Measurements from ENCODE around the gene AGMO. TPM values are rescaled to one million over a fixed set of nuclear protein-coding genes. Genes with fewer than 3 reads are reported as not detected.

The AGMO gene
- total and polyA plus RNA-seq, 12 donors, result 0.12 to 0.70 (median 0.40) TPM

DNA sequence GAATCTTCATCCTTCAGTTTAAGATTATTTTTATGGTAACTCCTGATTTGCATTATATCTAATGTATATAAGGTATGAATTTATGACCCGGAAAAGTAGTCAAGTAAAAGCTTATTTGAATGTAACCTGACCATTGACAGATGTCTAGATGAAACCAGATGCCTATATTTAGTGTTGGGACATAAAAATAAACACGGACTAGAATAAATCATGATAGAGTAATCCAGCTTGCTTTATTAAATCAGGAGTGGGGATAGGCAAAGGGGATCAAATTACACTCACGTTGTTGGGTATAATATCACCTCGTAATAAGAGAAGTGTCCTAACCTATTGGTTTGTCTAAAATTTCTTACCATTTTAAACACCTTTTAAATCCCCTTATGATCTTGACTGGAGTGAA lies 244.6 kb downstream of the AGMO start:
- no peak overlapping the region for H3K27ac ChIP-seq
- DNase-seq, result no peak
- H3K27me3 ChIP-seq, result no peaks in the 10 kb centered on the region
- H3K4me3 ChIP-seq, result no peak overlapping the region
- WGBS, 2 donors, result 82 to 89% methylated on average over 4 of the region's 4 CpGs
- no peaks in the 10 kb centered on the region for H3K4me1 ChIP-seq
- peaks cover 0 to 8% (median 0%) of the 10 kb centered on the region in 11 donors for H3K9me3 ChIP-seq
- no peak for ATAC-seq
- TF ChIP-seq, protein P1, sequence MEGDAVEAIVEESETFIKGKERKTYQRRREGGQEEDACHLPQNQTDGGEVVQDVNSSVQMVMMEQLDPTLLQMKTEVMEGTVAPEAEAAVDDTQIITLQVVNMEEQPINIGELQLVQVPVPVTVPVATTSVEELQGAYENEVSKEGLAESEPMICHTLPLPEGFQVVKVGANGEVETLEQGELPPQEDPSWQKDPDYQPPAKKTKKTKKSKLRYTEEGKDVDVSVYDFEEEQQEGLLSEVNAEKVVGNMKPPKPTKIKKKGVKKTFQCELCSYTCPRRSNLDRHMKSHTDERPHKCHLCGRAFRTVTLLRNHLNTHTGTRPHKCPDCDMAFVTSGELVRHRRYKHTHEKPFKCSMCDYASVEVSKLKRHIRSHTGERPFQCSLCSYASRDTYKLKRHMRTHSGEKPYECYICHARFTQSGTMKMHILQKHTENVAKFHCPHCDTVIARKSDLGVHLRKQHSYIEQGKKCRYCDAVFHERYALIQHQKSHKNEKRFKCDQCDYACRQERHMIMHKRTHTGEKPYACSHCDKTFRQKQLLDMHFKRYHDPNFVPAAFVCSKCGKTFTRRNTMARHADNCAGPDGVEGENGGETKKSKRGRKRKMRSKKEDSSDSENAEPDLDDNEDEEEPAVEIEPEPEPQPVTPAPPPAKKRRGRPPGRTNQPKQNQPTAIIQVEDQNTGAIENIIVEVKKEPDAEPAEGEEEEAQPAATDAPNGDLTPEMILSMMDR (IDR thresholded peaks at IDR 0.05), result no peak
- no peaks in the 10 kb centered on the region for H3K36me3 ChIP-seq
- intact Hi-C loops (cut with DNase I), result no loop called here

DNA sequence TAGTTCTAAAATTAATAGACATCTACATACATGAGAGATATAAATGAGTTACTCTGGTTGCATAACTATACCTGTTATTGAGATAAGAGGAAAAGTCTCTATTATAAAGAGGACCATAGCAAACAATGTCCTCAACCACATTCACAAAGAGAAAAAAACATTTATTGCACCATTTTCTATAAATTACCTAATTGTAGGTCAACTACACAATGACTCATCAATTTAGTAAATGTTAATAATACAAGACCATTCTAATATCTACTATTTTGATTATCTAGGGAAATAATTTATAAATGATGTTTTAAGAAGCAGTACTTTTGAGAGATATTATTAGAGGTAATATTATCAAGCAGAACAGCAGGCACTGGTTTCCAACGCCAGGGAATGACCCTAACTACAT lies 246.1 kb downstream of the AGMO start:
- Histone ChIP-seq H3K36me3 (no peaks in the 10 kb centered on the region), H3K4me1 (no peaks in the 10 kb centered on the region), H3K27ac (no peak overlapping the region), H3K4me3 (no peak overlapping the region), H3K9me3 (peaks cover 0 to 23% (median 0%) of the 10 kb centered on the region in 11 donors), H3K27me3 (no peaks in the 10 kb centered on the region)
- intact Hi-C loops (cut with DNase I), result no loop called here
- DNase-seq, result no peak
- TF ChIP-seq, protein P1 (IDR thresholded peaks at IDR 0.05), result no peak
- ATAC-seq, result no peak
- 89 to 94% methylated on average over 1 of the region's 1 CpG for WGBS, 2 donors

DNA sequence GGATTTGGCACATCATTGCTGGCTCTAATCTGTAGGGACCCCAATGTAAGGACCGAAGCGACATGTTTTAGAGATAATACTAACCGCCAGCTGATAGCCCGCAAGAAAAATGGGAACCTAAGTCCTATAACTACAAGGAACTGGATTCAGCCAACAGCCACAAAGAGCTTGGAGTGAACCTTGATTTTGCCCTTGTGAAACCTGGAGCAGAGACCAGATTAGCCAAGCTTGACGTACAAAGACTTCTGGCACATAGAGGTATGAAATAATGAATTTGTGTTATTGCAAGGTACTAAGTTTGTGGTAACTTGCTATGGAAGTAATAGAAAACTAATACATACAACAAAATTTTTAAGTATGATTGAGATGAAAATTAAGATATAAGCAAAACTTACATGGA lies 246.9 kb downstream of the AGMO start:
- intact Hi-C loops (cut with DNase I), result no loop called here

DNA sequence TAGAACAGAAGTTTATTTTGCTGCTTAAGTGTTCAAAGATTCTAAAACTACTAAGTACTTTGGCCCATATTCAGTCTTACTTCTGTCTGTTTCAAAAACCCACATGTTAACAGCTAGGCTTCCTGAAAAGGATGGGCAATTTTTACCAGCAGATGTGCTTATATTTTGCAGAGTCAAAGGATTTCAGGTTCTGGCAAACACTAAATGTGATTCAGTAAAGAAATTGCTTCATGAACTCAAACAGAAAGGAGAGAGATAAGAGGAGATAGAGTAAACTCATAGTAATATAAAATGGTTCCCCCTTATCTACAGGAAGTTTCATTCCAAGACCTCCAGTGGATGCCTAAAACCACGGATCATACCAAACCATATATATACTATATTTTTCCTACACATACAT lies 248.5 kb downstream of the AGMO start:
- 45% methylated on average over 1 of the region's 1 CpG for WGBS, 2 donors
- ATAC-seq, result no peak
- H3K4me1 ChIP-seq, result no peaks in the 10 kb centered on the region
- DNase-seq, result no peak
- no peak overlapping the region for H3K4me3 ChIP-seq
- intact Hi-C loops (cut with DNase I), result no loop called here
- H3K27ac ChIP-seq, result no peak overlapping the region
- no peaks in the 10 kb centered on the region for H3K27me3 ChIP-seq
- H3K9me3 ChIP-seq, result peaks cover 0 to 26% (median 0%) of the 10 kb centered on the region in 11 donors
- H3K36me3 ChIP-seq, result no peaks in the 10 kb centered on the region
- TF ChIP-seq, protein P1 (IDR thresholded peaks at IDR 0.05), result no peak

More for the DNA sequence above, 246.9 kb downstream of the AGMO start:
- Histone ChIP-seq H3K36me3 (no peaks in the 10 kb centered on the region), H3K4me1 (no peaks in the 10 kb centered on the region), H3K4me3 (no peak overlapping the region), H3K27ac (no peak overlapping the region), H3K27me3 (no peaks in the 10 kb centered on the region), H3K9me3 (peaks cover 0 to 26% (median 0%) of the 10 kb centered on the region in 11 donors)
- WGBS, 2 donors, result 89 to 91% methylated on average over 5 of the region's 5 CpGs
- TF ChIP-seq, protein P1 (IDR thresholded peaks at IDR 0.05), result no peak
- DNase-seq (no peak), ATAC-seq (no peak)

All from heart right ventricle (tissue), 16 donors.